Measurements from ENCODE around the gene KDM2A.

KDM2A gene

DNA sequence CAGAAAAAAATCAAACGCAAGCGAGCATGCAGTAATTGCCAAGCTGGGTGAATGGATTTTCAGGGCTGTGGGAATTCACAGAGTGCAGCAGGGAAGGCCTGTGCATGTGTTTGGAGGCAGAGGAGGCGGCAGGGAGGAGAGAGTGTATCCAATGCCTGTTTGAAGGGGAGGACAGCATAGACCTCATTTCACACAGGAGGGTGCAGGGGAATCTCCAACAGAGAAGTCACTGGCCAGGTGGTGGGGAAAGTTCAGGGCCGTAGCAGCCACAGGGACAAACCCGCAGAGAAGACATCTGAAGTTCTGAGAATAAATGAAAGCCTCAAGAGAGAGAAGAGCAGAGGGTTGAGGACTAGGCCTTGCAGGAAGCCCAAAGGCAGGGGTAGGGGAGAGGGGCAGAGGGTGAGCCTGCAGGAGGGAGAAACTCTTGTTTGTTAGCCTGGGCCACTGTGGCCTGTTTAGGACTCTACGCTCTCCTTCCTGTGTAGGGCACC lies 19.2 kb upstream of the KDM2A start:
- TF ChIP-seq, protein P1, sequence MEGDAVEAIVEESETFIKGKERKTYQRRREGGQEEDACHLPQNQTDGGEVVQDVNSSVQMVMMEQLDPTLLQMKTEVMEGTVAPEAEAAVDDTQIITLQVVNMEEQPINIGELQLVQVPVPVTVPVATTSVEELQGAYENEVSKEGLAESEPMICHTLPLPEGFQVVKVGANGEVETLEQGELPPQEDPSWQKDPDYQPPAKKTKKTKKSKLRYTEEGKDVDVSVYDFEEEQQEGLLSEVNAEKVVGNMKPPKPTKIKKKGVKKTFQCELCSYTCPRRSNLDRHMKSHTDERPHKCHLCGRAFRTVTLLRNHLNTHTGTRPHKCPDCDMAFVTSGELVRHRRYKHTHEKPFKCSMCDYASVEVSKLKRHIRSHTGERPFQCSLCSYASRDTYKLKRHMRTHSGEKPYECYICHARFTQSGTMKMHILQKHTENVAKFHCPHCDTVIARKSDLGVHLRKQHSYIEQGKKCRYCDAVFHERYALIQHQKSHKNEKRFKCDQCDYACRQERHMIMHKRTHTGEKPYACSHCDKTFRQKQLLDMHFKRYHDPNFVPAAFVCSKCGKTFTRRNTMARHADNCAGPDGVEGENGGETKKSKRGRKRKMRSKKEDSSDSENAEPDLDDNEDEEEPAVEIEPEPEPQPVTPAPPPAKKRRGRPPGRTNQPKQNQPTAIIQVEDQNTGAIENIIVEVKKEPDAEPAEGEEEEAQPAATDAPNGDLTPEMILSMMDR (IDR thresholded peaks at IDR 0.05; ENCODE audit: insufficient read depth, low read depth, low read length, missing control alignments): no peak
- DNase-seq (ENCODE audit: low read depth): no peak
- H3K4me3 ChIP-seq (ENCODE audit: low read length): no peak overlapping the region

DNA sequence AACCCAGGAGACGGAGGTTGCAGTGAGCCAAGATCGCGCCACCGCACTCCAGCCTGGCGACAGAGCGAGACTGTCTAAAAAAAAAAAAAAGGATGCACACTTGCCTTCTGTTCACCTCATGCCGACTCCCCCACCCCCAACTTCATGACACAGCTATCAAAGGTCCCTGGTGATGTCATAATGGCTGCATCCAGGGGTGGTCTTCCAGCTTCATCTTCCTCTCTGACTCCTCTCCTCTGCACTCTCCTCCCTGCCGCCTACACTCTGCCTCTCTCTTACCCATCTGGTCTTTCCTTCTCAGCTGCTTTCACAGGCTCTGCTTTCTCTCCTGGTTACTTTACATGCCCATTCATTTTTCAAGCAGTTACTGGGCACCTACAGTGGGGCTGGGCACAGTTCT lies 16.4 kb upstream of the KDM2A start:
- no peak for DNase-seq (ENCODE audit: low read depth)
- TF ChIP-seq, protein P1 (IDR thresholded peaks at IDR 0.05; ENCODE audit: insufficient read depth, low read depth, low read length, missing control alignments): no peak
- no peak overlapping the region for H3K4me3 ChIP-seq (ENCODE audit: low read length)

DNA sequence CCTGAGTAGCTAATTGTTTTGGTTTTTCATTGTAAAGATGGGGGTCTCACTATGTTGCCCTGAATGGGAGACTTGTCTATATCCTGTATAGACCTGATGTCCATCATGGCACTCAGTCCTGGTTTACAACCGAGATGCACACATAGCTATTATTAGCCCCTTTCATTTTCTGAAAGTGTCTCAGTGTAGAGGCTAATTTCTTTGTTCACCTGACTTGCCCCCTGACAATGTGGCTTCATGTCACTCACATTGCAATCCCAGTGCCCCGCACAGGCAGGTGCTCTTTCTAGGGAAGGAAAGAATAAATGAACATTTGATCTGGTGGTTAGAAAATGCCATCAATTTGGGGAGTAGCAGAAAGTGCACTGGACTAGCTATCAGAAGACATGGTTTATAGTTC lies 13.1 kb upstream of the KDM2A start:
- TF ChIP-seq, protein P1 (IDR thresholded peaks at IDR 0.05; ENCODE audit: insufficient read depth, low read depth, low read length, missing control alignments): no peak

DNA sequence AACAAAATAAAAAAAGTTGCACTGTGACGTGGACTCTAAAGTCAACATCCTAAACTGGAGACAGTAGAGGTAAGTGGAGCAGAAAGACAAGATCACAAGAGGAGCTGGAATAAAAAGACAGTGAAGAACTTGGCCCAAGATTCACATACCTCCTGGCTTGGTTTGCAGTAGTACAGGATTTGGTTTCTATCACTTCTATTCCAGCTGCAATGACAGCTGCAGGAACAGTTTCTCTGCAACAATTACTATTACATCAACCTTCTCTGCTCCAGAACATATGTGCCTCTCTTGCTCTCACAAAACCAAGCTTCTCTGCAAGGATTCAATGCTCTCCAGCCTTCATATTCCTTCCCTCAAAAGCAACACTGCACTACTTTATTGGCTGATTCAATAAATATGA lies 7.8 kb upstream of the KDM2A start:
- TF ChIP-seq, protein P1 (IDR thresholded peaks at IDR 0.05; ENCODE audit: insufficient read depth, low read depth, low read length, missing control alignments): no peak
- no peak for DNase-seq (ENCODE audit: low read depth)
- H3K4me3 ChIP-seq (ENCODE audit: low read length): no peak overlapping the region

More for the DNA sequence above, 13.1 kb upstream of the KDM2A start:
- H3K4me3 ChIP-seq (ENCODE audit: low read length): no peak overlapping the region
- no peak for DNase-seq (ENCODE audit: low read depth)

DNA sequence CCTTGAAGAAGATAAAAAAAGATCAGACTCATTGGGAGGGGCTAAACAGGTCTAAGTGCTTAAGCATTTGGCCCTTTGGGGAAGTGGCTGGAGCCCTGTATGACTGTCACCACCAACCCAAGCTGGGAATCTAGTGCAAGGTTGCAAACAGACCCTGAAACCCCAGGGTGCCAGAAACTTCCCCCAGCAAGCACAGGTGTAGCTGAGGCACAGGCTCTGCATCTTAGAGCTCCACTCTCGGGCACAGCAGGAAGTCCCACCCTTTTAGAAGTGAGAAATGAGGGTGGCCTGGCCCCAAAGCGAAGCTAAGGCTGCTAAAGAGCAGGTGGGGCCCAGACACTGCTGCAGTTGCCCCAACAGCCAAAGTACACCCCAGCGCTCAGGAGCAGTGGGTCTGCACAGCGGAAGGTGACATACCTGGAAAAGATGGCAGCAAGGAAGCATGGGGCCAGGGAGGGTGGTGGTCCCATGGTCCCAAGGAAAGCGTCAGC lies 5.8 kb upstream of the KDM2A start:
- TF ChIP-seq, protein P1 (IDR thresholded peaks at IDR 0.05; ENCODE audit: insufficient read depth, low read depth, low read length, missing control alignments): no peak
- no peak overlapping the region for H3K4me3 ChIP-seq (ENCODE audit: low read length)
- no peak for DNase-seq (ENCODE audit: low read depth)

DNA sequence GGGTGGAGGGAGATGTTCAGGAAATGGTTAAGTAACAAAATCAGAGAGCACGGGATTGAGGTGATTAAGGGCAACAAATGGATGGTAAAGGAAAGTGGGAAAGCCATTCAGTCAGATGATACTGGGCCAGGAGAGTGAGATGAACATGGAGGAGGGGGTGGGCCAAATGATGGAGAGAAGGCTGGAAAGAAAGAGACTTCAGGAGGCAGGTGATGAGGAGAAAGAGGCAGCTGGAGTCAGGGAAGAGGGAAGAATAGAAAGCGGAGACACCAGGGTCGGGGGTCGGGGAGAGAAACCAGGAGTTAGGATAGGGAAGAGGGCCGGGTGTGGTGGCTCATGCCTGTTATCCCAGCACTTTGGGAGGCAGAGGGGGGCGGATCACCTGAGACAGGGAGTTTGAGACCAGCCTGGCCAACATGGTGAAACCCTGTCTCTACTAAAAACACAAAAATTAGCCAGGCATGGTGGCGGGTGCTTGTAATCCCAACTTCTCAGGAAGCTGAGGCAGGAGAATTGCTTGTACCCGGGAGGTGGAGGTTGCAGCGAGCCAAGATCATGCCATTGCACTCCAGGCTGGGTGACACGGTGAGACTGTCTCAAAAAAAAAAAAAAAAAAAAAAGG lies 4.7 kb upstream of the KDM2A start:
- DNase-seq (ENCODE audit: low read depth): no peak
- TF ChIP-seq, protein P1 (IDR thresholded peaks at IDR 0.05; ENCODE audit: insufficient read depth, low read depth, low read length, missing control alignments): no peak
- H3K4me3 ChIP-seq (ENCODE audit: low read length): no peak overlapping the region

DNA sequence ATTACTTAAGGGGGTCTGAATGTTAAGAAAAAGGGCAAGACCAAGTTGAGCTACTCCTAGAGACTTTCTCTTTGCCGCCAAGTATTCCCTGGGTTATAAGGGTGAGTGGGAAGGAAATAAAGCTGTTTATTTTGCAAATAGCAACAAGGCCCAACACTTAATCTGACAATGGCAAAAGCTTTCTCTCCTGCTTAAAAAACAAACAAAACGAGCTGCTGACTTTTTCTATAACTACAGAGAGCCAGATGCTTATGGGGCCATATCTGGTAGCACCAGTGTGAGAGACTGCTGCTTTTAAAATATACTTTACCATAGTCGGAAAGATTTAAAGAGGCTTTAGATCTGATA lies 2.3 kb upstream of the KDM2A start:
- TF ChIP-seq, protein P1 (IDR thresholded peaks at IDR 0.05; ENCODE audit: insufficient read depth, low read depth, low read length, missing control alignments): no peak
- DNase-seq (ENCODE audit: low read depth): no peak
- H3K4me3 ChIP-seq (ENCODE audit: low read length): no peak overlapping the region
